Neuronal stem cell (in vitro differentiated cells): ENCODE data around the gene CACNA1C.

Experiments
- DNase-seq: peaks from one replicate; pipeline ENCODE4 v3.0.0-alpha.2; 2013; ENCODE audit warnings: low spot score
- H2AFZ ChIP-seq: one replicate; pipeline ENCODE4 v1.6.1; 2013; ENCODE audit warnings: mild to moderate bottlenecking, low read length, inconsistent platforms
- H2AK5ac ChIP-seq: 2 replicates; pipeline ENCODE4 v1.6.1; 2013; ENCODE audit warnings: low read depth, mild to moderate bottlenecking, inconsistent platforms, low read length, moderate library complexity, mixed read lengths
- H2BK120ac ChIP-seq: 2 replicates; pipeline ENCODE4 v1.6.1; 2013; ENCODE audit warnings: low read depth, mild to moderate bottlenecking, inconsistent platforms, low read length, moderate library complexity, mixed read lengths
- H2BK12ac ChIP-seq: one replicate; pipeline ENCODE4 v1.6.1; 2013; ENCODE audit warnings: low read length, inconsistent platforms
- H2BK15ac ChIP-seq: 2 replicates; pipeline ENCODE4 v1.6.1; 2013; ENCODE audit warnings: mild to moderate bottlenecking, low read length, inconsistent platforms, mixed read lengths
- H2BK5ac ChIP-seq: one replicate; pipeline ENCODE4 v1.6.1; 2013; ENCODE audit warnings: inconsistent platforms, mild to moderate bottlenecking, low read length, moderate library complexity
- H3K14ac ChIP-seq: one replicate; pipeline ENCODE4 v1.6.1; 2013; ENCODE audit warnings: low read length, inconsistent platforms
- H3K18ac ChIP-seq: 2 replicates; pipeline ENCODE4 v1.6.1; 2013; ENCODE audit warnings: low read length, inconsistent platforms
- H3K23ac ChIP-seq: 2 replicates; pipeline ENCODE4 v1.6.1; 2013; ENCODE audit warnings: low read depth, mild to moderate bottlenecking, mixed read lengths, low read length, inconsistent platforms; ENCODE audit not compliant: poor library complexity
- H3K27ac ChIP-seq: replicated peaks from 3 replicates; pipeline ENCODE4 v1.5.1; 2013; ENCODE audit warnings: low read length, inconsistent platforms
- H3K27me3 ChIP-seq, 3 experiments: 2 replicates each; pipeline ENCODE4 v1.6.1; 2013; ENCODE audit warnings: low read length in 3 of 3, mild to moderate bottlenecking in 2 of 3, inconsistent platforms in 1 of 3, low read depth in 1 of 3, mixed read lengths in 1 of 3, moderate library complexity in 1 of 3; ENCODE audit not compliant: control insufficient read depth in 3 of 3, insufficient read depth in 3 of 3
- H3K36me3 ChIP-seq, 2 donors: replicated peaks in 1 of 2; 2 replicates each; pipeline ENCODE4 v1.6.1; 2013; ENCODE audit warnings: low read length in 2 of 2; ENCODE audit not compliant: control insufficient read depth in 2 of 2, insufficient read depth in 2 of 2
- H3K4ac ChIP-seq: 2 replicates; pipeline ENCODE4 v1.6.1; 2013; ENCODE audit warnings: inconsistent platforms, mild to moderate bottlenecking, low read length, moderate library complexity
- H3K4me1 ChIP-seq, 2 donors: 1 replicate in 1 of 2; 2 replicates in 1 of 2; pipeline ENCODE4 v1.6.1; 2013; ENCODE audit warnings: low read length in 2 of 2, low read depth in 1 of 2; ENCODE audit not compliant: control insufficient read depth in 2 of 2, insufficient read depth in 1 of 2
- H3K4me2 ChIP-seq: one replicate; pipeline ENCODE4 v1.6.1; 2013; ENCODE audit warnings: mild to moderate bottlenecking, low read length, inconsistent platforms; ENCODE audit not compliant: insufficient read depth, poor library complexity, severe bottlenecking
- H3K4me3 ChIP-seq, 2 donors: 2 replicates each; pipeline ENCODE4 v1.5.1; 2013; ENCODE audit warnings: low read length in 2 of 2, mild to moderate bottlenecking in 2 of 2, inconsistent platforms in 1 of 2, moderate library complexity in 1 of 2
- H3K79me1 ChIP-seq: one replicate; pipeline ENCODE4 v1.6.1; 2013; ENCODE audit warnings: low read depth, mild to moderate bottlenecking, inconsistent platforms, low read length, moderate library complexity
- H3K9ac ChIP-seq: one replicate; pipeline ENCODE4 v1.6.1; 2013; ENCODE audit warnings: mild to moderate bottlenecking, low read depth, low read length, inconsistent platforms; ENCODE audit not compliant: poor library complexity
- H3K9me3 ChIP-seq, 2 donors: replicated peaks in 1 of 2; 2 replicates each; pipeline versions ENCODE3 to v1.6.1; 2013; ENCODE audit warnings: low read length in 2 of 2, mild to moderate bottlenecking in 2 of 2, inconsistent platforms in 1 of 2, low read depth in 1 of 2, mixed read lengths in 1 of 2, moderate library complexity in 1 of 2; ENCODE audit not compliant: control insufficient read depth in 2 of 2, insufficient read depth in 1 of 2
- H4K8ac ChIP-seq: one replicate; pipeline ENCODE4 v1.6.1; 2013; ENCODE audit warnings: low read depth, mild to moderate bottlenecking, inconsistent platforms, low read length, moderate library complexity
- H4K91ac ChIP-seq: one replicate; pipeline ENCODE4 v1.6.1; 2013; ENCODE audit warnings: low read length, low read depth, mild to moderate bottlenecking, inconsistent platforms; ENCODE audit not compliant: poor library complexity
- WGBS, 2 donors: extraction: QIAGEN DNeasy Blood & Tissue Kit; methylation state at CpG; one replicate each; pipeline ENCODE4 v1.1.7; 2013; ENCODE audit warnings: missing lambda C conversion rate in 2 of 2, mixed read lengths in 1 of 2; ENCODE audit not compliant: insufficient read length in 2 of 2, insufficient replicate concordance in 1 of 2; ENCODE audit errors: extremely low coverage in 2 of 2; 5-methylcytosine and 5-hydroxymethylcytosine counted together

Gene CACNA1C

GRCh38 chr12:2494486-2495192 is 441.9 kb downstream of the CACNA1C start:
- peaks cover 0 to 35% (median 0%) of the 10 kb centered on the region in 3 experiments for H3K27me3 ChIP-seq
- no peaks in the 10 kb centered on the region for H3K79me1 ChIP-seq
- peaks cover 0 to 2% of the 10 kb centered on the region in 2 donors for H3K4me1 ChIP-seq
- H3K18ac ChIP-seq, result no peak overlapping the region
- no peak overlapping the region for H3K14ac ChIP-seq
- no peak for DNase-seq
- H4K91ac ChIP-seq, result no peak overlapping the region
- no peak overlapping the region for H2BK15ac ChIP-seq
- WGBS, 2 donors, result no CpG with 5 or more reads among the region's 8 CpGs
- H2BK5ac ChIP-seq, result no peak overlapping the region
- no peak overlapping the region for H3K27ac ChIP-seq
- H3K36me3 ChIP-seq, result no peaks in the 10 kb centered on the region
- H3K9me3 ChIP-seq, result no peaks in the 10 kb centered on the region
- H2BK120ac ChIP-seq, result no peak overlapping the region
- no peak overlapping the region for H3K4me3 ChIP-seq
- no peak overlapping the region for H3K23ac ChIP-seq
- H2AFZ ChIP-seq, result no peak overlapping the region
- H3K9ac ChIP-seq, result no peak overlapping the region
- H2BK12ac ChIP-seq, result no peak overlapping the region
- no peak overlapping the region for H3K4ac ChIP-seq
- H3K4me2 ChIP-seq, result no peak overlapping the region
- H2AK5ac ChIP-seq, result no peak overlapping the region
- H4K8ac ChIP-seq, result no peak overlapping the region

- DNase-seq, result no peak
- Histone ChIP-seq H2BK5ac (no peak overlapping the region), H3K14ac (no peak overlapping the region), H4K91ac (no peak overlapping the region), H3K9me3 (no peaks in the 10 kb centered on the region), H3K27me3 (peaks cover 0 to 27% (median 0%) of the 10 kb centered on the region in 3 experiments), H3K36me3 (no peaks in the 10 kb centered on the region), H3K4me2 (no peak overlapping the region), H3K4me3 (no peak overlapping the region), H3K79me1 (no peaks in the 10 kb centered on the region), H3K23ac (no peak overlapping the region), H3K4me1 (peaks cover 0 to 2% of the 10 kb centered on the region in 2 donors), H3K27ac (no peak overlapping the region), H3K18ac (no peak overlapping the region), H2BK15ac (no peak overlapping the region), H4K8ac (no peak overlapping the region), H2AFZ (no peak overlapping the region), H3K9ac (no peak overlapping the region), H2BK120ac (no peak overlapping the region), H3K4ac (no peak overlapping the region), H2BK12ac (no peak overlapping the region), H2AK5ac (no peak overlapping the region)
- no CpG with 5 or more reads among the region's 6 CpGs for WGBS, 2 donors
Measured at GRCh38 chr12:2495417-2496112, 442.8 kb downstream of the CACNA1C start.

GRCh38 chr12:2498964-2499500 is 446.2 kb downstream of the CACNA1C start:
- no CpG with 5 or more reads among the region's 10 CpGs for WGBS, 2 donors
- no peak overlapping the region for H2AK5ac ChIP-seq
- no peak overlapping the region for H2BK5ac ChIP-seq
- H2AFZ ChIP-seq, result no peak overlapping the region
- H2BK15ac ChIP-seq, result no peak overlapping the region
- H4K91ac ChIP-seq, result no peak overlapping the region
- peaks cover 0 to 7% (median 0%) of the 10 kb centered on the region in 3 experiments for H3K27me3 ChIP-seq
- H3K4me1 ChIP-seq, result no peaks in the 10 kb centered on the region
- no peak overlapping the region for H3K14ac ChIP-seq
- DNase-seq, result no peak
- H3K9me3 ChIP-seq, result no peaks in the 10 kb centered on the region
- no peak overlapping the region for H2BK12ac ChIP-seq
- H3K18ac ChIP-seq, result no peak overlapping the region
- no peak overlapping the region for H3K4me2 ChIP-seq
- H3K9ac ChIP-seq, result no peak overlapping the region
- H4K8ac ChIP-seq, result no peak overlapping the region
- H2BK120ac ChIP-seq, result no peak overlapping the region
- no peak overlapping the region for H3K23ac ChIP-seq
- H3K27ac ChIP-seq, result no peak overlapping the region
- no peaks in the 10 kb centered on the region for H3K36me3 ChIP-seq
- no peak overlapping the region for H3K4me3 ChIP-seq
- no peak overlapping the region for H3K4ac ChIP-seq
- no peaks in the 10 kb centered on the region for H3K79me1 ChIP-seq

- Histone ChIP-seq H3K9me3 (no peaks in the 10 kb centered on the region), H3K4ac (no peak overlapping the region), H2BK120ac (no peak overlapping the region), H3K23ac (no peak overlapping the region), H3K4me1 (no peaks in the 10 kb centered on the region), H2AFZ (no peak overlapping the region), H4K91ac (no peak overlapping the region), H3K27ac (no peak overlapping the region), H3K14ac (no peak overlapping the region), H4K8ac (no peak overlapping the region), H3K4me3 (no peak overlapping the region), H2BK15ac (no peak overlapping the region), H3K18ac (peak overlapping the region; percentile 44), H2BK12ac (no peak overlapping the region), H3K27me3 (no peaks in the 10 kb centered on the region), H3K79me1 (no peaks in the 10 kb centered on the region), H2AK5ac (no peak overlapping the region), H2BK5ac (no peak overlapping the region), H3K4me2 (no peak overlapping the region), H3K9ac (no peak overlapping the region), H3K36me3 (no peaks in the 10 kb centered on the region)
- no CpG with 5 or more reads among the region's 14 CpGs for WGBS, 2 donors
- DNase-seq, result no peak
Measured at GRCh38 chr12:2501464-2502191, 448.8 kb downstream of the CACNA1C start.
